Fibroblast of skin of right quadriceps (primary cell): ENCODE data around the gene MYL4.
"Not testable (repeated sequence)": the region's sequence is repeated elsewhere in the genome, so short reads cannot be mapped to it uniquely, and the experiment has no call there.

Source experiments
- DNase-seq: peaks from one replicate; pipeline ENCODE4 v3.0.0-alpha.2; 2013

MYL4 gene

GRCh38 chr17:47208744-47209488, at the start of gene MYL4:
Gene MYL4 (plus strand): TSS chr17:47209348. CDS start chr17:47209423, 75 bp downstream.
- DNase-seq: peak; percentile 35

- no peak for DNase-seq
These were observed 47.0 kb upstream of the MYL4 start for GRCh38 chr17:47162013-47162622.

DNA sequence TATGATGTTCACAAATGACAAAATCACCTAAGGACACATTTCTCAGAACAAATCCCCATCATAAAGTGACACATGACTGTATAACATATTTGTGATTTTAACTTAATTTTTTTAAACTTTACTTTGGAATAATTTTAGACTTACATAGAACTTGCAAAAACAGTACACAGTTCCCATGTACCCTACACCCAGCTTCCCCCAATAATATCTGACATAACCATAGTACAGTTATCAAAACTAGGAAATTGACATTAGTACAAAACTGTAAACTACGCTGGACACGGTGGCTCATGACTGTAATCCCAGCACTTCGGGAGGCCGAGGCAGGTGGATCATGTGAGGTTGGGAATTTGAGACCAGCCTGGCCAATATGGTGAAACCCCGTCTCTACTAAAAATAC, 44.9 kb upstream of the MYL4 start:
- no peak for DNase-seq

DNA sequence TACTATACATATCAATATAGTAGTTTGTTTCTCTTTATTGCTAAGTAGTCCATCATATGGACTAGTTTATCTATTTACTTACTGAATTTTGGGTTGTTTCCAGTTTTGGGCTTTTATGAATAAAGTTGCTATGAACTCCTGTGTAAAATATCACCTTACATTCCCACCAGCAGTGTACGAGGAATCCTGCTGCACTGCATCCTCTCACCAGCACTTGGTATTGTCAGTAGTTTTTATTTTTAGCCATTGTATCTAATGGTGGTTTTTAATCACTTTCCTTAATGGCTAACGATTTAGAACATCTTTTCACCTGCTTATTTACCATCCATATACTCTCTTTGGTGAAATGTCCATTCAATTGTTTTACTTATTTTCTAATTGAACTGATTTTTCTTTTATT, 44.0 kb upstream of the MYL4 start:
- DNase-seq: no peak

GRCh38 chr17:47166854-47167253, 42.3 kb upstream of the MYL4 start:
- not testable (repeated sequence) for DNase-seq

GRCh38 chr17:47168896-47169295, 40.3 kb upstream of the MYL4 start:
- DNase-seq: not testable (repeated sequence)

DNA sequence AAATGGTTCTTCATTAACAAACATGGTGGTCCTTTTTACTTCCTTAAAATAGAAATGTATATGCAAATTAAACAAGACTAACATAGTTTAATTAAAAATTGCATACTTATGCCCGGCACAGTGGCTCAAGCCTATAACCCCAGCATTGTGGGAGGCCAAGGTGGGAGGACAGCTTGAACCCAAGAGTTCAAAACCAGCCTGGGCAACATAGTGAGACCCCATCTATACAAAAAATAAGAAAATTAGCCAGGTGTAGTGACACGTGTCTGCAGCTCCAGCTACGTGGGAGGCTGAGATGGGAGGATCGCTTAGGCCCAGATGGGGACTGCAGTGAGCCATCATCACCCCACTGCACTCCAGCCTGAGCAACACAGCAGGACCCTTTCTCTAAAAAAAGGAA, 38.4 kb upstream of the MYL4 start:
- no peak for DNase-seq

- peak; percentile 7 for DNase-seq
These were observed 36.2 kb upstream of the MYL4 start for GRCh38 chr17:47172696-47173565.

DNA sequence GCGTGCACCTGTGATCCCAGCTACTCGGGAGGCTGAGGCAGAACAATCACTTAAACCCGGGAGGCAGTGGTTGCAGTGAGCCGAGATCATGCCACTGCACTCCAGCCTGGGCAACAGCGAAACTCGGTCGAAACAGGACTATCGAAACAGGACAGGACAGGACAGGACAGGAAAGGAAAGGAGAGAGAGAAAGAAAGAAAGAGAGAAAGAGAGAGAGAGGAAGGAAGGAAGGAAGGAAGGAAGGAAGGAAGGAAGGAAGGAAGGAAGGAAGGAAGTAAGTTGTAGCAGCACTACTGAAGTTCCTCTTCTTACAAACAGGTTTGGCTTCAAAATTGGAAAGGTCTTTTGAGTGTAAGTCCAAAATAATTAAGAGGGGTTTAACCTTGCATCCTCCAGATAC, 34.3 kb upstream of the MYL4 start:
- not testable (repeated sequence) for DNase-seq

- no peak for DNase-seq
These were observed 32.7 kb upstream of the MYL4 start for GRCh38 chr17:47176389-47176826.

- no peak for DNase-seq
These were observed 31.9 kb upstream of the MYL4 start for GRCh38 chr17:47177261-47177660.

DNA sequence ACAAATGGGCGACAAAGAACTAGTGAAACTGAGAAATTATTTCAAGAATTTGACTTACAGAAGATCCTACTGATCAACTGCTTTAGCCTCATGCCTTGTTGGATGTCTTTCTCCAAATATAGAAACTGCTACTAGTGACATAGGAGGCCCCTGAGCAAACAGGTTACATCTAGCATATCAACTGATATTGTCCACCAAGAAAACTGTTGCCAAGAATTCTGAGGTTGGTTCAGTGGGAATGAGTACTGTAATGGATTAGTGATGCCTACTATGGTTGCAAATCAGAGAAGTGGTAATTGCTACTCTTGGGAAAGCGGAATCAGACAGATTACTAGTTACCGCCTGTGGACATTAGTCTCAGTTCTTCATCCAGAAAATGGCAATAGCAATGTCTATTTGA, 30.0 kb upstream of the MYL4 start:
- no peak for DNase-seq

GRCh38 chr17:47180337-47180736, 28.8 kb upstream of the MYL4 start:
- DNase-seq: no peak

DNA sequence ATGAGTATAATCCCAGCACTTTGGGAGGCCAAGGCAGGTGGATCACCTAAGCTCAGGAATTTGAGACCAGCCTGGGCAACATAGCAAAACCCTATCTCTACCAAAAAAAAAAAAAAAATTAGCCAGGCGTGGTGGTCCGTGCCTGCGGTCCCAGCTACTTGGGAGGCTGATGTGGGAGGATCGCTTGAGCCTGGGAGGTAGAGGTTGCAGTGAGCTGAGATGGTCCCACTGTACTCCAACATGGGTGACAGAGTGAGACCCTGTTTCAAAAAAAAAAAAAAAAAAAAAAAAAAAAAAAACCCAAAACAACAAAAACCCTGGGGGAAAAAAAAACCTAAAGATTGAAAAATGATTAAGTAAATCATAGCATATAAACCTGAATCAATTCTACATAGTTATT, 28.2 kb upstream of the MYL4 start:
- not testable (repeated sequence) for DNase-seq

DNA sequence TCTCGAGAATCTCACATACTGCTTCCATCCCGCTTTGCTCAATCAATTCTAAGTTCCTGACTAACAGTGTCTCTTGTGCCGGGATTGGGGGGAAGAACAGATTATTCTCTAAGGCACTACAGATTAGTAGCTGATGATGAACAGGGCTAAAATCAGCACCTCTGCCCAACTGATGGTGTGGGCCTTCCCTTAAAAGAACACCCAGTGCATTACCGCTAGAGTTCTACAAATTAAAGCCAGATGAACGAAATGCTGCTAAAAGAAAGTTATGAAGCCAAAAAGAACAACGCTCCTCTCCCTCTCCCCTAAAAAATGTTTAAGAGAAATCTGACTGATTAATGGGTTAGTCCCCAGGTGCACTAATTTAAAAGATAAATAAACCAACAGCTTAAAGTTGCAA, 24.5 kb upstream of the MYL4 start:
- DNase-seq: peak; percentile 52

GRCh38 chr17:47188271-47188875, 20.8 kb upstream of the MYL4 start:
- DNase-seq: peak; percentile 56

- DNase-seq: peak; percentile 97
These were observed 20.0 kb upstream of the MYL4 start, which contains the start of gene CDC27 for GRCh38 chr17:47188876-47189731. Gene CDC27 (minus strand): TSS chr17:47189295. CDS start chr17:47189172, 123 bp downstream.

- DNase-seq: no peak
These were observed 19.4 kb upstream of the MYL4 start for GRCh38 chr17:47189732-47190237.

DNA sequence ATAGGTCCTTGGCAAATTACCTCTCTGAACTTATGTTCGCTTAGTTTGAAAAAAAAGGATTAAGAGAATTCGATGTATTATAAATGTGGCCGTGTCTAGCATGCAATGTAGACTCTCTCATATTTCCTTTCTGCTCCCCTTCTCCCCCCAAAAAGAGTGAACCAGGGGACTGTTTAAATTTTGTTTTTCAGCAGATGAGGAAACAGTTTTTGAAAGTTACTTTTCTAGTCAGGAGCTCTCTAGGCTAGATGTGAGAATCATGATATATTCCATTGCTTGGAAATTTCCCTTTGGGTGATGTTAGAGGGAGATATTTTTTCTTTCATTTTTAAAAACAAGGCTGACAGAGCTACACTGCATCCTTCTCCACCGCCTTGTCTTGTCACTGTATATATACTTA, 18.9 kb upstream of the MYL4 start:
- DNase-seq: no peak

DNA sequence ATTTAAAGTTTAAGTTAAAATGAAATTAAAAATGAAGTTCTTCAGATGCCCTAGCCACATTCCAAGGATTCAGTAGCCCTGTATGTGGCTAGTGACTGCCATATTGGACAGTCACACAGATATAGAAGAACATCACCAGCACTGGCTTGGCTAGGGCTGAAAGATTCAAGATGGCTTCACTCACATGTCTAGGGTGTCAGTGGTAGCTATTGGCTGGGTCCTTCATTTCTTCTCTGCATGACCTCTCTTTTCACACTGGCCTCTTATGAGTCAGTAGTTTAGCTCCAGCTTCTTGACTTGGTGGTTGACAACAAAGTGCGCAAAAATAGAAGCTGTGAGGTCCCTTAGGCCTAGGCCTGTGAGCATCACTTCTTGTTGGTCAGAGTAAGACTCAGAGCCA, 18.4 kb upstream of the MYL4 start:
- DNase-seq: no peak

DNA sequence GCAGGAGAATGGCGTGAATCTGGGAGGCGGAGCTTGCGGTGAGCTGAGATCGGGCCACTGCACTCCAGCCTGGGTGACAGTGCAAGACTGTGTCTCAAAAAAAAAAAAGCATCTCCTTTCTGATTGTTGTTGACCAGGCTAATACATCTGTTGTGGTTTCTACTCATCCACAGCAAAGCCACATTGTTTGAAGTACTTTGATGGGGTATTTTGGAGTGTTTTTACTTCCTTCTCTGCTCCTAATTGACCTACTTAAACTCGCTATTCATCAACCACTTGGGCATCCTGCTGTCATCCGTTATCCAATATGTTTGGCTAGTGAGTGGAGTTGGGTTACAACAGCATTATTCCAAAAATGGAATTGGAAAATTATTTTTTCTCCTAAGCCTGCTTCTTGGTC, 16.6 kb upstream of the MYL4 start:
- peak; percentile 31 for DNase-seq
